ENCODE data around the gene ENKUR. TPM values are rescaled to one million over a fixed set of nuclear protein-coding genes. Genes with fewer than 3 reads are reported as not detected.
"Not testable (repeated sequence)": the region's sequence is repeated elsewhere in the genome, so short reads cannot be mapped to it uniquely, and the experiment has no call there.

ENKUR gene
- total RNA-seq, 6 experiments from 2014 or later: 0.14 to 0.33 (median 0.23) TPM; not detected in 1

- no peak for TF ChIP-seq CTCF (IDR thresholded peaks at IDR 0.05)
- H3K27me3 Mint-ChIP-seq (ENCODE audit: insufficient read depth): no peaks in the 10 kb centered on the region
- no peaks in the 10 kb centered on the region; the same call in 1 of the 2 replicates for H3K36me3 Mint-ChIP-seq (ENCODE audit: low read depth)
- peak overlapping the region; percentile 92 for H3K27ac Mint-ChIP-seq
- no peaks in the 10 kb centered on the region for H3K9me3 Mint-ChIP-seq
- no peak for DNase-seq
- H3K4me1 Mint-ChIP-seq (ENCODE audit: low read depth): peaks cover 36% of the 10 kb centered on the region
- H3K4me3 Mint-ChIP-seq: peak overlapping the region; percentile 91
These were observed 1.7 kb upstream of the ENKUR start for GRCh38 chr10:25017661-25018060.

GRCh38 chr10:25017154-25017590 lies 1.2 kb upstream of the ENKUR start:
- Mint-ChIP-seq H3K4me1 (ENCODE audit: low read depth) (peaks cover 36% of the 10 kb centered on the region), H3K9me3 (no peaks in the 10 kb centered on the region), H3K36me3 (ENCODE audit: low read depth) (no peaks in the 10 kb centered on the region; the same call in 1 of the 2 replicates), H3K27me3 (ENCODE audit: insufficient read depth) (no peaks in the 10 kb centered on the region), H3K27ac (peak overlapping the region; percentile 92), H3K4me3 (peak overlapping the region; percentile 91)
- no peak for DNase-seq
- TF ChIP-seq CTCF (IDR thresholded peaks at IDR 0.05): no peak

- Mint-ChIP-seq H3K9me3 (no peaks in the 10 kb centered on the region), H3K27ac (peak within 1 kb of the TSS; percentile 92), H3K4me1 (ENCODE audit: low read depth) (peaks cover 31% of the 10 kb centered on the region), H3K36me3 (ENCODE audit: low read depth) (no peaks in the 10 kb centered on the region; the same call in 1 of the 2 replicates), H3K27me3 (ENCODE audit: insufficient read depth) (no peaks in the 10 kb centered on the region), H3K4me3 (peak within 1 kb of the TSS; percentile 91)
- DNase-seq: peak; percentile 99
- no peak for TF ChIP-seq CTCF (IDR thresholded peaks at IDR 0.05)
These were observed 607 bp upstream of the ENKUR start, which contains the start of gene THNSL1 for GRCh38 chr10:25016376-25017153. TSS of gene THNSL1 (plus strand) at chr10:25016612. CDS start at chr10:25023224, 6,612 bp downstream.

GRCh38 chr10:25014579-25014978 lies 1.4 kb downstream of the ENKUR start:
- no peak for DNase-seq
- H3K9me3 Mint-ChIP-seq: no peaks in the 10 kb centered on the region
- no peak for TF ChIP-seq CTCF (IDR thresholded peaks at IDR 0.05)
- H3K4me3 Mint-ChIP-seq: 0 out of 2 replicates have a peak overlapping the region, but pooled peaks have one; percentile 91
- H3K27me3 Mint-ChIP-seq (ENCODE audit: insufficient read depth): no peaks in the 10 kb centered on the region
- H3K27ac Mint-ChIP-seq: 0 out of 2 replicates have a peak overlapping the region, but pooled peaks have one; percentile 38
- peaks cover 29% of the 10 kb centered on the region for H3K4me1 Mint-ChIP-seq (ENCODE audit: low read depth)
- H3K36me3 Mint-ChIP-seq (ENCODE audit: low read depth): no peaks in the 10 kb centered on the region; the same call in 1 of the 2 replicates

GRCh38 chr10:25011591-25011990 lies 4.4 kb downstream of the ENKUR start:
- not testable (repeated sequence) for DNase-seq; H3K27me3 Mint-ChIP-seq (ENCODE audit: insufficient read depth); H3K9me3 Mint-ChIP-seq; H3K27ac Mint-ChIP-seq; H3K36me3 Mint-ChIP-seq (ENCODE audit: low read depth); H3K4me3 Mint-ChIP-seq
- H3K4me1 Mint-ChIP-seq (ENCODE audit: low read depth): peaks cover 16% of the 10 kb centered on the region; the same call in 1 of the 2 replicates

GRCh38 chr10:24998044-24998443 lies 17.9 kb downstream of the ENKUR start:
- no peak overlapping the region for H3K4me3 Mint-ChIP-seq
- H3K9me3 Mint-ChIP-seq: peaks cover 18% of the 10 kb centered on the region
- no peak for TF ChIP-seq CTCF (IDR thresholded peaks at IDR 0.05)
- H3K27ac Mint-ChIP-seq: no peak overlapping the region
- DNase-seq: no peak
- peaks cover 23% of the 10 kb centered on the region for H3K36me3 Mint-ChIP-seq (ENCODE audit: low read depth)
- H3K4me1 Mint-ChIP-seq (ENCODE audit: low read depth): peaks cover 7% of the 10 kb centered on the region
- peaks cover 2% of the 10 kb centered on the region; the same call in 1 of the 2 replicates for H3K27me3 Mint-ChIP-seq (ENCODE audit: insufficient read depth)
